NCI-H1092 treated with DMSO at 0.1 percent for 48 hours (cell line): Measurements from ENCODE around the gene SMYD4.
"Not testable (repeated sequence)": the region's sequence is repeated elsewhere in the genome, so short reads cannot be mapped to it uniquely, and the experiment has no call there.

Source experiments
- DNase-seq: peaks from one replicate; lab custom pipeline; 2025; lab: John Stamatoyannopoulos, UW

The SMYD4 gene

DNA sequence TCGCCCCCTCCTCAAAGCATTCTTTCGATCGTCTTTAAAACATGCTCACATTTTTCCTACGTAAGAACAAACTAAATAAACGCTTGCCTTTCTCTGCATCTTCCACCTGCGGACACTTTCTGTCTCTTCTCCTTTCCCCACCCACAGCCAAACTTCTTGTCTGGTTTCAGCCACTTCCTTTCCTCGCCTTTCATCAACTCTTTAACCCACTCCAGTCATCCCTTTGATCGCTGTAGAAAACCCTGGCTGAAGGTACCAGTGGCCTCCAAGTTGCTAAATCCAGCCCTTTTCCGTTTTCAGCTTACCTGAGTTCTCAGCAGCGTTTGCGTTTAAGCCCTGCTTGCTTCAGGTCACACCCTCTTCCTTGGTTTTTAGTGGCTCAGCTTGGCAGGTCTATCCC is 586 bp upstream of the SMYD4 start:
- DNase-seq: no peak

DNA sequence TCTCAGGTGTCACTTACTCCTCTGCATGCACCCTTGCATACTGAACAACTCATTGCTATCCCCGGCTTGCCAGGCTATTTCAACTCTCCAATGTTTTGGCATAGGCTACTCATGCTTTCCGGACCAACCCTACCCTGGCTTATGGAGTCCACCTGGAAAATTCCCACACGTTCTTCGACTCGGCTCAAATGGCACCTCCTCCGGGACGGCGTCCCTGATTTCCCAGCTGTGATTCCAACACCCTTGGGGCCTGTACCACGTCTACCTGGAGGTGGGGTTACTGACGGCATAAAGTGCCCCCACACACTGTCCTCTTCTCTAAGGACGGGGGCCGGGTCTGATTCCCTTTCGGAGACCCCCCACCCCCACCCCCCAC is 498 bp downstream of the SMYD4 start:
- DNase-seq: no peak

DNA sequence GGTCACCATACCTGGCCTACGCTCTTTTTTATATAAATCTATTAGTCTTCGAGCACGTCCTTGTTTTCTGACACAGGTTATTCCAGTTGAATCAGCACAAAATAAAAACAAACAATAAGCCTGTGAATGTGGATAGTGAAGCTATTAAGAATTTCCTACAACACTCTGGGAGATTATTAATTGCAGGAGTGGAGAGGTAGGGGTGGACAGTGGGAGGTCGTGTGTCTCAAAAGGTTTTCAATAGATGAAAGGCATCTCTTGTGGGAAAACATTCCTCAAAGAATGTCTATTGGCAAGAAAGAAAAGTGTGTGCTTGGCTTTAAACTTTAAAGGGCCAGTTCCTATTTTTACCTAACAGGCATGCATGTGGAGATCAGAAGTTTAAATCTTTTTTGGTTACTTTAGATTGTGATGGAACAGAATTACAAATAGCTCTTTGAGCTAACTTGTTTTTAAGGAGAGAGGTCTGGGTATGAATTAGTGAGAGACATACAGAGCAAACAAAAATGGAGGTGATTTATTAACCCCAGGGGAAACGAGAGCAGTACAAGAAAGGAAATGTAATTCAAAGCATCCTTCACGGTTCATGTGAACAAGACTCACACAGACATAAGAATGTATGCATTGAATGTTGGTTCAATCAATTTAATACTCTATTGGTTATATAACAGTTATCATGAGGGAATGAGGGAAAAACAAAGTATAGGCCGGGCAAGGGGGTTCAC is 9.0 kb downstream of the SMYD4 start:
- DNase-seq: no peak

DNA sequence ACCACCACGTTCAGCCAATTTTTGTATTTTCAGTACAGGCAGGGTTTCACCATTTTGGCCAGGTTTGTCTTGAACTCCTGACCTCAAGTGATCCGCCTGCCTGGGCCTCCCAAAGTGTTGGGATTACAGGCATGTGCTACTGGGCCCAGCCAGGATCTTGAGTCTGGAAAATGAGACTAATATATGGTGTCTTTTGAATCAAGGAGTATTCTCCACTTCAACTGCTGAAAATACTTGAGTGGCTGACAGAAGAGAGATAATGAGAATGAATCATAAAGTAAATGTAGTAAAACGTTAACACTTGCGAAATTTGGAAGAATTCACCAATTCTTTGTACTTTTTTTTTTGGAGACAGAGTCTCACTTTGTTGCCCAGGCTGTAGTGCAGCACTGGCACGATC is 16.6 kb downstream of the SMYD4 start:
- no peak for DNase-seq

DNA sequence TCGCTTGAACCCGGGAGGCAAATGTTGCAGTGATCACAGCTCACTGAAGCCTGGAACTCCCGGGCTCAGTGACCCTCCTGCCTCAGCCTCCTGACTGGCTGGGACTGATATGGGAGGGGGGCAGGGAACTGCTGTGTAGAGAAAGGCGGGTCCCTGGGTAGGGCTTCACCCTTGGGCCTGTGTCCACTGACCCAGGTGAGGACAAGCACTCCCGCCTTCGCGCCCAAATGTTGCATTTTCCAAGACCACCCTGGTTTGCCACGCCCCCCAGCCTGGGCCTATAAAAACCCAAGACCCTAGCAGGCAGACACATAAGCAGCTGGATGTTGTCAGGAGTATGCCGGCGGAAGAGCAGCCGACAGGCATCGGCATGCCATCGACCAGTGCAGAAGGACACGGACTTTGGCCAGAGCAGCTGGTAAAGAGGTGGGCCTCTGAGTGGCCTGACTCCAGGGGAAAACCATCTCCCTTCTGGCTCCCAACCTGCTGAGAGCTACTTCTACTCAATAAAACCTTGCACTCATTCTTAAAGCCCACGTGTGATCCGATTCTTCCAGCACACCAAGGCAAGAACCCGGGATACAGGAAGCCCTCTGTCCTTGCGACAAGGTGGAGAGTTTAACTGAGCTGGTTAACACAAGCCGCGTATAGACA is 19.1 kb downstream of the SMYD4 start:
- DNase-seq: no peak

DNA sequence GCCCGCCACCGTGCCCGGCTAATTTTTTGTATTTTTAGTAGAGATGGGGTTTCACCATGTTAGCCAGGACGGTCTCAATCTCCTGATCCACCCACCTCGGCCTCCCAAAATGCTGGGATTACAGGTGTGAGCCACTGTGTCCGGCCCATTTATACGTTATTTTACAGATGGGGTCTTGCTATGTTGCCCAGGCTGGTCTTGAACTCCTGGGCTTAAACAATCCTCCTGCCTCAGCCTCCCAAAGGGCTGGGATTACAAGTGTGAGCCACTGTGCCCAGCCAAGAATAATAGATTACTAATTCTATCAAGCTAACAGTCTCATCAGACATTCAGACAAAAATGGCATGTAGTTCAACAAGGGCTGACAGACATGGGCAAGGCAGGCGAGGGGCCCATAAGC is 19.9 kb downstream of the SMYD4 start:
- not testable (repeated sequence) for DNase-seq

DNA sequence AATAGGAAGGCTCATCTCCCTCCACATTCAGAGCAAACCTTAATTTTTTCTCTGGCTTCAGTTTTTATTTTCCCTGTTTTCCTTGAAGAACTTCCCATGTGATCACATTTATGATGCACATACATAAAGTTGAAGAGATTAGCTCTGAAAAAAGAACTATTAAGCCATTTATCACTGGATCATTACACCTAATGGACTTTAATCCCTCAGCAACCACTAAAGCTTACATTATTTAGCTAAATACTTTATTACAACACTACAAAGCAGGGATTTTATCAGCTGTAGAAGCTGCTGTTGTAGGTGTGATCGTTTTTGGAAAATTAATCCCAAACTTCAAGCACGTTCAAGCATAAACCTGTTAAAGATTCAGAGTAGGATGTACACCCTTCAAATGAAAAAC is 21.1 kb downstream of the SMYD4 start:
- no peak for DNase-seq

DNA sequence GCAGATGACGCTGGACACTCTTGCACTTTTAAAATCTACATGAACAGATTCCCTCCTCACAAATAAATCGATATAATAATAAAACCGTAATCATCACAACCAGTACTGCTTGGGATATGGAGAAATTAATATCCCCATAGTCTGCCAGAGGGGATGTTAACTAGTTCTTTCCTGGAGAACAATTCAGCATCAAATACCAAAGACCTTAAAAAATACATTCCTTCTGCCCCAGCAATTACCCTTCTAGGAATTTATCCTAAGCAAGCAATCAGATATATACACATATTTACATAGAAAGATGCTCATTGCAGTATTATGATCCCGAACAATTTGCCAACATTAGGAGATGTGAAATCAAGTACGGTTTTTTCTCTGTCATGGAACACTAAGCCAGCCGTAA is 21.8 kb downstream of the SMYD4 start:
- no peak for DNase-seq

DNA sequence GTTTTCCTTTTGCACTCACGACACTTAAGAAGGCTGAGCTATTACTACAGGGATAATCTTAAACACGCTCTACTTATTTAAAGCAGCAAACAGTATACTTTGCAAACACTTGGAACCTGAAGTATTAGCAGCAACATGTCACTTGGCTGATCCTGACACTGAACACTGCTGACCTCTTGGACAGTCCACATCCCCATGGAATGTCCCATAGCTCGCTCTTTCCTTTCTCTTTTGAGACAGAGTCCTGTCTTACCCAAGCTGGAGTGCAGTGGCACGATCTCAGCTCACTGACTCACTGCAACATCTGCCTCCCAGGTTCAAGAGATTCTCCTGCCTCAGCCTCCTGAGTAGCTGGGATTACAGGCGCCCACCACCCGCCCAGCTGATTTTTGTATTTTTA is 26.4 kb downstream of the SMYD4 start:
- DNase-seq: no peak

DNA sequence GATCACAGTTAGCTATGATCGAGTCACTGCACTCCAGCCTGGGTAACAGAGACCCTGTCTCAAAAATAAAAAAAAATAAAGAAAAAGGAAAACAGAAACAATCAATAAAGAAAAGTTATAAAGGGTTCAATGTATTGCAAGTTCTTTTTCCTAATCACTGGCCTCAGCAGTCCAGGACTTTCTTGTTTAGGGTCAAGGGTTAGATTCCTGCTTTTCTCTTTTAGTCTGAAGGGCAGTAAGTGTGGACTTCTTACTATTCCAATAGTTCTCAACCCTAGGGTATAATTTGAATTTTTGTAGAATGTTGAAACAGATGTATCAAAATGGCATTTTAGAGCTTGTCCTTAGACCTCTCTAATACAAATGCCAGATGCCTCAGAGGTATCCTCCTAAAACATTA is 27.3 kb downstream of the SMYD4 start:
- DNase-seq: no peak

DNA sequence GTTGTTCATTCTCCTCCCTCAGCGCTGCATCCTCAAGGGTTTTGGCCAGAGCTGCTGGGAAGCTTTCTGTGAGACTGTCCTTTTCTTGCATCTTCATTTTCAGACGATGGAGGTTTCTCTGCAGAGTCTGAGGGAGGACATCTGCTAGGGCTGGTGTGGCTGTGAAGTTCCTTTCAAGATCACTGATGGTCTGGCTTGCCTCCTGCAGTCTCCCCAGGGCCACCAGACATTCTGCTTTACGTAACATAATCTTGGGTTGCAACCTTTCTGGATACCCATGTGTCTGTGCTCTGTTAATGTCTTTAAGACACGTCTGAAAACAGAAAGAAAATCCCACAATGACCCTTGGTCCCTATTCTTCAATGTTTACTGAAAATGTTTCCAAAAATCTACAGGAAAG is 29.0 kb downstream of the SMYD4 start:
- no peak for DNase-seq

DNA sequence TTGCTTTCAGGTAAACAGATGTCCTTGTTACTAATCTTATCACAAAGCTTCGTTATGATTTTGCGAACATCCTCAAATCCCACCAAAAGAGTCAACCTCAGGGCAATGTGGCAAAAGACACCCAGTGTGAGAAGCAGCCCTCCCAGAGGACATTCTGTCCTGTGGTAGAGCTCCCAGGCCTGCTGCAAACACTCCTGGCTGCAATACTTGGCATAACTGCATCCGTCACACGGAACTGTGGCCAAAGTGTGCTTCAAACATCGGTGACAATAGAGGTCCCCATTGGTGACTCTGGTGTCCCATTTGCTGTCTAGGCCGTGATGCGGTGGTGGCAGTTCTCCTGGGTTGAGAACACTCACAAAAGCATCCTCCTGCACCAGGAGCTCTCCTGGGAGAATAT is 29.5 kb downstream of the SMYD4 start:
- DNase-seq: no peak

DNA sequence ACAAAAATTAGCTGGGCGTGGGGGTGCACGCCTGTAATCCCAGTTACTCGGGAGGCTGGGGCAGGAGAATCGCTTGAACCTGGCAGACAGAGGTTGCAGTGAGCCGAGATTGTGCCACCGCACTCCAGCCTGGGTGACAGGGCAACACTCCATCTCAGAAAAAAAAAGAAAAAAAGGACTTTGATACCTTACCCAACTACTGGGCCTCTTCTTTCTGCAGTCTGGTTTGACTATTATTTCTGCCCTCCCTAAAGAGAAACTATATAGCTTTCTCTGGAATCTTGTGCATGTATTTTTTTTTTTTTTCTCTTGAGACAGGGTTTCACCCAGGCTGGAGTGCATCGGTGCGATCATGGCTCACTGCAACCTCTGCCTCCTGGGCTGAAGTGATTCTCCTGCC is 31.9 kb downstream of the SMYD4 start:
- not testable (repeated sequence) for DNase-seq

DNA sequence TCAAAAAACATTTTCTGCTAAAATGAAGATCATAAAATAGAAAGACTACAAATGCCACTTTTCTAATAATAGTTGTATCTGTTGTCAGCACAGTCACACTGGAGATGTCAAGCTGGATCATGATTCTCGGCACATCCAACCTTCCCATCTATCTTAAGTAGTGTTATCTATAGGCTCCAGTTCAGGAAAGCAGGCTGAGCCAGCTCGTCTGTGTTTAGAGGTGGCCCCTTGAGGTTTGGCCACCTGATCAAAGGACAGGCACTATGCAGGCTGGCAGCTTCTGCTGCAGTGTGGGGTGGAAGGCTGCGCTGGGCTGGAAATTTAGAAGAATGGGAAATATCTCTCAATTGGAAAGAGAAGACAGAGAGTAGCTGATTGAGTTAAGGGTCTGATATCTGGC is 32.4 kb downstream of the SMYD4 start:
- no peak for DNase-seq

DNA sequence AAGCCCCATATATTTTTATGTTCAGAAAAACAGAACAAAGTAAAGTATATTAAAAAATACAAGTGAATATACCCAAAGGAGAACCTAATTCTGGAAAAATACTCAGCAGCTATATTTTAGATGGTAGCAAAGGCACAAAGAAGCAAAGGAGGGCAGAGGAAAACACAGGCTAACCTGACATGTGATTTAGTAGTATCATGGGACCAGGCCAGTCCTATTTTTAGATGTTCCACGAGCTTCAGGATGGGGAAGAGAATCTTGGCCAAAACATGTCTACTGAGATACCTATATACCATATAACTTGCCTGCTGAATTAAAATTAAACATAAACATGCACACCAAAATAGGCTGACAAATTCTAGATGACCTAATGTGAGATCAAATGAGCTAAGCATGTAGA is 32.9 kb downstream of the SMYD4 start:
- DNase-seq: no peak

DNA sequence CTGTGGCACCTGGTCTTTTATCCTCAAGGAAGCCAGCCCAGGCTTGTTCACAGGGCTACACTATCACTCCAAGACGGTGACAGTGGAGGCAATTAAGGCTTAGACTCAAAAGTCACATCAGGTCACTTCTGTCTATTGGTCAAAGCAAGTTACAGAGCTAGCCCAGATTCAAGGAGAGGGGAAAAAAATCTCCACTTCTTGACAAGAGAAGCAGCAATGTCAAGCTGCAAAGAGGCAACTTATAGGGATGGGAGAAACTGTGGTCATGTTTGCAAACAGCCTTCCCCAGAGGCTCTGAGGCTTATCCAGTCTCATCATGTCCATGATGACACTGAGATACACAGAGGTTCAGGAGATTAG is 36.3 kb downstream of the SMYD4 start:
- DNase-seq: no peak

DNA sequence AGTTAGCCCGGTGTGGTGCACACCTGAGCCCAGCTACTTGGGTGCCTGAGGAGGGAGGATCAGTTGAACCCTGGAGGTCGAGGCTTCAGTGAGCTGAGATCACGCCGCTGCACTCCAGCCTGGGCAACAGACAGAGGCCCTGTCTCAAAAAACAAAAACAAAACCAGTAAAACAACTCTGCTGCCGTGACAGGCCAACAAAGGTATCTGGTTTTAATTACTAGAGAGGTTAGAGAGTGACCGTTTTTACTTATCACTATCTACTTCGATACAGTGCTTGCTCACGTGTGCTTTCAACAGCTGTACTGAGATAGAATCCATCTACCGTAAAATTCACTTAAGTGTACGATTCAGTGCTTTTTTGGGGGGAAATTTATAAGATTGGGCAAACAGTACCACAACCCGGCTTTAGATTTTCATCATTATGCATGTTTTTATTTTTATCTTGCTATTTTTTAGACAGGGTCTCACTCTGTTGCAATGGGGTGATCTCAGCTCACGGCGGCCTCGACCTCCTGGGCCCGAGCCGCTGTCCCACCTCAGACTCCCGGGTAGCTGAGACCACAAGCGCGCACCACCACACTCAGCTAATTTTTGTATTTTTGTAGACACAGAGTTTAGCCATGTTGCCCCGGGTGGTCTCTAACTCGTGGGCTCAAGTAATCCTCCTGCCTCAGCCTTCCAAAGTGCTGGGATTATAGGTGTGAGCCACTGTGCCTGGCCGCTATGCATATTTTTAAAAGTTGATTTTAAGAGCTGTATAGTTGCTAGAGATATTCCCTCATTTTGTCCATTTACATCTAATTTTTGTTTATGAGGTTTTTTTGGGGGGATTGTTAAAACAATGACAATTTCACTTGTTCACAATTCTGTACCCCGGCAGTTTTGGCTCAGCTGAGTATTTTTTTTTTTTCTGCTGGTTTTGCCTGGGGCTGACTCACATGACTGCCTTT is 36.9 kb downstream of the SMYD4 start:
- no peak for DNase-seq

DNA sequence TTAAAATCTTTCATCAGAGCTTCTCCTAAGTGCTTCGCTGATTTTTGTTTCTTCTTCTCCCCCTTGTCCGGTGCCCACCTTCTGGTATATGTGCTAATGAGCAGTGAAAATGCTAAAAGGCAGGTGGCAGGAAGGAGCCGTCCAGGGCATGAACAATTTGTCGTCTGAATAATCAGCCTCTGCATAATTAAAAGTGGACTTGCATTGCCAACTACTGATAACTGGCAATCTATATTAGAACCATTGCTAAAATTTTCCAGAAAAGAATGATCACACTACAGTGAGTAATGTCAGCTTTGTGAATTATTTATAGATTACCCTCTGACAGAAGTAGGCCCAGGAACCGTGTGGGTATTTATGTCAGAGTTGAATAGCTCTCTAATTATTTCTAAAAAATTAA is 39.8 kb downstream of the SMYD4 start:
- no peak for DNase-seq

DNA sequence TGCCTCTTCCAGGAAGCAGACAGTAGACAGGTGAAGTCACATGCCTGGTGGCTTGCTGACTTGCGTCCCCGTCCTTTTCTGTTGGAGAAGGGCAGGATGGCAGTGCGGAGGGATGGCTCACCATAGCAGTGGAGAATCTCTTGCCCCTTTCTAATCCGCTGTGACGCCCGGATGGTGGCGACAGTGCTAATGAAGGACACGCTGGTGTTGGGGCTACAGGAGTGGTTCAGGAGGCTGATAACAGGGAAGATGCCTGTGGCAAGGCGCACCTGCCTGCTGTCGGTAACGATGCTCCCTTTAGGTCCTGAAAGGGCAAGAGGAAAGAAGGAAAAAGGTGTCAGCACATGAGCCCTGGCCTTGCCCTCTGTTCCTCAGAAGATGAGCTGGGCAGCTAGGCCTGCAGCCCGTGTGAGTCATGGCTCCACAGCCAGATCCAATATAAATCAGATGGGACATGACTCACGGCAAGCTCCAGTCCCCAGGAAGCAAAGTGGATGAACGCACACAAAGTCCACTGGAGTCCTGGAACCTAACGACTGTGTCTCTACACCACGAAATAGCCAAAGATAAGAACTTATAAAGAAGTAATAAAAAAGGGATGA is 42.3 kb downstream of the SMYD4 start:
- DNase-seq: no peak

DNA sequence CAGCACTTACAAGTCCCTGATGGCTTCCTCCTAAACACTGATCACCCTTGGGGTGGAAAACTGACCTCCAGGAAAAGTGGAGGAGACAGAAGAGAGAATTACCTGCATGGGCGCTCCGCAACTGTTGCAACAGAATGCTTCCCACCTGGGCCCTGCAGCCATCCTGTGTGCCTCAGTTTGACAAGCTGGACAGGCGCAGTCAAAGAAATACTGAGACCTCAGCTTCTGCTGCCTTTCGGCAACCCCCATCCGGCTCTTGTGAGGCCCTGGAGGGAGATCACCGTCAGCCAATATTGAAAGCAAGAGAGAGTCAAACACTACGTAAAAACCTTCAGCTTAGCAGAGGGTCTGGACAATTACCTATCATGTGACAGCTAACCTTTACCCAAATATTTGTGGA is 43.0 kb downstream of the SMYD4 start:
- DNase-seq: no peak

DNA sequence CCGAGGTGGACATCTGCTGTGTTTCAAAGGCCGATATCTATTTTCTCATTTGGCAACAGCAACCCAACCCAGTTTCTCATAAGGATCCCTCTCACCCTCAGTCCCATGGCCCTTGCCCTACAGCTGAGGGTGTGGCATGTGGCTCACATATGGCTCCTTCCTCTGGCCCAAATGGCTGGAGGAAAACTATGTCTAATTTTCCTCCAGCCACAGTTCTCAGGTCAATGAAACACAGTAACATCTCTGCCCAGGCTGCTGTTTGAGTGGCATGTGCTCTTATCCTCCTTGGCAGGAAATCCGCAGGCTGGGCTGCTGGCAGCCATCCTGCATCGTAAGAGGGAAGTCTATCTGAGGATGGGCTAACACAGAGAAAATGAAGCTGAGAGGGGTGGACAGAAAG is 43.8 kb downstream of the SMYD4 start:
- DNase-seq: no peak

DNA sequence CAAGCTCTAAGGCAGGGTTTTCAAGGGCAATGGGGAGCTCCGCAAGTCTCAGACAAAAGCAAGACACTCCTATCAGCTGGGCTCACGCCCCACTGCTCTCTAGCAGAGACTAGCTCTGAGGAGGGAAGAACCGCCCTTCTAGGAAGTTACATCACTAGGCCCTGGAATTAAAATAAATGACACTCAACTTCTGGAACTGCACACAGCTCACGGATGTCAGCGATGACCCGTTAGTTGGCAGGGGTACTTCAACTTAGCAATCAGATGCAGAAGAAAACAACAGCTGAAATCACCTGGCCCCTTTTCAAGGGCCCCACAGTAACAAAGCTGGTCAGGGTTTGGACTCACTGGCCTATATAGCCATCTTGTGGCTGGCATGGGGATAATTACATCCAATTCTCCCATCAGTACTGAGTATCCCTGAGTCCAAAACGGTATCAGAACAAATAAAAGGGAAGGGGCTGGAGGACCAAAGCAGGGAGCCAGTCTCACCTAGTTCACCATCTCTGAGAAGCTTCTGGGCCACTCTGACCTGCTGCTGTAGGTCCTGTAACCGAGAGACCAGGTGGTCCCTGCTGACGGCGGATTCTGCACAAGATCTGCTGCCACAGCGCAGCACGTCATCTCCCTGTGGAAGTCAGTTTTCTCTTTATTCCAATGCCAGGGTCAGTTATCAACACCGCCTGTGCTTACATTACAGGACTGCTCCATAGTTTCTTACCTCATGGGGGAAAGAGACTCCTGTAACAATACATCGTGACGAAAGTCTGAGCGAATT is 45.7 kb downstream of the SMYD4 start:
- peak; percentile 17 for DNase-seq
